HT1080 (cell line): ENCODE measurements around the gene KNSTRN. TPM values are rescaled to one million over a fixed set of nuclear protein-coding genes. Genes with fewer than 3 reads are reported as not detected.

ENCODE experiments used
- DNase-seq: peaks from one replicate; pipeline ENCODE4 v3.0.0-alpha.2; 2015; ENCODE audit warnings: low read depth
- total RNA-seq: library from RNA; depleted of rRNA; stranded (reverse); fragments of >200 nt; shearing (Covaris generic); gene quantifications from 2 replicates; pipeline ENCODE4 v1.2.3, GENCODE V29; 2014

Gene KNSTRN
- total RNA-seq, 1 experiment from 2014 or later: 132 TPM

GRCh38 chr15:40392986-40393948 lies 10.7 kb downstream of the KNSTRN start:
- DNase-seq: no peak

DNA sequence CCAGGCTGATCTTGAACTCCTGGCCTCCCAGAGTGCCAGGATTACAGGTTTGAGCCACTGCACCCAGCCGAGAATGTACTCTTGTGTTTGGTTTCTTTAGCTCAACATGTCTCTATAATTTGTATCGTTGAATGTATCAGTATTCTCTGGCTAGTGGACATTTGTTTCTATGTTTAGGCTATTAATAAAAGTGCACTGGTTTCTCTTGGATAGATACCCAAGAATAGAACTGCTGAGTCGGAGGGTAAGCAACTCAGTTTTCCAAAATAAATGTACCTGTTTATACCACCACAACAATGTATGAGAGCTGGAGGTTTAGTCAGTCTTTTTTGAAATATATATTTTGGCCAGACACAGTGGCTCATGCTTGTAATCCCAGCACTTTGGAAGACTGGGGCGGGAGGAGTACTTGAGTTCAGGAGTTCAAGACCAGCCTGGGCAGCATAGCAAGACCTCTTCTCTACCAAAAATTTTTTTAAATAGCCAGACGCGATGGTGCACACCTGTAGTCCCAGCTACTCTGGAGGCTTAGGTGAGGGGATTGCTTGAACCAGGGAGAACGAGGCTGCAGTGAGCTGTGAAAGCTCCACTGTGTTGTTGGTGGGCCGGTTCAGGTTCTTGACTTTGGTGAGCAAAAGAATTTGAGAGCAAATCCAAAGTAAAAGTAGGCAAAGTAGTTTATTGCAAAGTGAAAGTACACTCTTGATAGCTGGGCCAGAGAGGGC lies 15.3 kb downstream of the KNSTRN start:
- DNase-seq: no peak

GRCh38 chr15:40398413-40398873 lies 15.9 kb downstream of the KNSTRN start:
- DNase-seq: peak; percentile 33

- no peak for DNase-seq
Measured at GRCh38 chr15:40399370-40399769, 16.8 kb downstream of the KNSTRN start.

DNA sequence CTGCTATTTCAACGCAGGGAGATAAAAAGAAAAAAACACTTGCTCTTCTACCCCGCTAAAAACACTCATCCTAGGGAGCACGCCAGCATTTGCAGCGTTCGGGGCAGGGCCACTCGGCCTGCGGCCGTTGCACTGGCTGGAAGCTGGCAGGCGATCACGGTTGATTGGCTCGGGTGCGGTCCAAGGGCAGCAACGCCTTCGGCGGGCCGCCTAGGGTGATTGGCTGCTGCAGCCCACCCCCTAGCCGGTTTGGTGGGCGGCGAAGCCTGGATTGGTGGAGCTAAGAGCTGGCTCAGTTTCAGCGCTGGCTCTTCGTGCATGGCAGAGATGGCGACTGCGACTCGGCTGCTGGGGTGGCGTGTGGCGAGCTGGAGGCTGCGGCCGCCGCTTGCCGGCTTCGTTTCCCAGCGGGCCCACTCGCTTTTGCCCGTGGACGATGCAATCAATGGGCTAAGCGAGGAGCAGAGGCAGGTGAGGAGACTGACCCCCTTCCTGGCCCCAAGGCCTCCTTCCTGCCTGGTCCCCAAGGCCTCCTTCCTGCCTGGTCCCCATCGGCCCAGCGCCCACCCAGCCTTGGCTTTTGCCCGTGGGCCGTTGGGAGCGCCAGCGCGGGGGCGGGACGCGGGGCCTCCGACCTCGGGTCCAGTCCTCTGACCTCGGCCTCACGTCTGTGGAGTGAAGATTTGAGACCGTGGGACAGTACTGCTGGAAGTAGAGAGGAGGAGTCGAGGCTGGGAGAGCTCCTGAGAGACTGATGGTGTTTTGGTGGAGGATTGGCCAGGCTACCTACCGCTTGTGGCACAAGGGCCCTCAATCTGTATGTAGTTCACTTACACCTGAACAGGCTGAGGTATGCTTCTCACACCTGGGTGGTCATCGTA lies 23.2 kb downstream of the KNSTRN start, which contains the start of gene IVD:
Gene IVD (plus strand): TSS at position 295 of the 881 bp plus-strand sequence. CDS start 33 bp downstream, at position 328.
- DNase-seq: peak; percentile 97

DNA sequence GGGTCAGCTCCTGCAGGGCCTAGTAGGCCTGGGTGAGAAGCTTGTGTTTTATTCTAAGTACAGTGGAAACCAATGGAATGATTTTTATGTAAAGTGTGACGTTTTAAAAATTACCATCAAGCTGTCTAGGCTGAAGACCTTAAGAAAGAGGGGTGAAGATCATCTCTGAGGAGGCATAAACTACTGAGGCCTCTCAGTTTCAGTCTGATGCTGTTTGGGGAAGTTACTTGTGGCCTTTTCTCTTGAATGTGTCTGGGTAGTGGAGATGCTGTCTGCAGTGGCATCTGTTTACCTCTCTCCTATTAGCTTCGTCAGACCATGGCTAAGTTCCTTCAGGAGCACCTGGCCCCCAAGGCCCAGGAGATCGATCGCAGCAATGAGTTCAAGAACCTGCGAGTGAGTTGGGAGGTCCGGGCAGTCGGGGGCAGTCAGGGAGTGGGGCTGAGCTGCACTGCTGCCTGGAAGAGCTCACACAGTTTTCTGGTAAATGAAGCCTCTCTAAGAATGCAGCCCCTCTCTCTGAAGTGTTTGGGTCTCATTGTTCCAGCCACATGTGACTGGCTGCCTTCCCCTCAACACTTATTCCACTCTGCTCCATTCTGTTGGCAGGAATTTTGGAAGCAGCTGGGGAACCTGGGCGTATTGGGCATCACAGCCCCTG lies 24.9 kb downstream of the KNSTRN start:
- no peak for DNase-seq

- DNase-seq: no peak
Measured at GRCh38 chr15:40409366-40409765, 26.8 kb downstream of the KNSTRN start.

DNA sequence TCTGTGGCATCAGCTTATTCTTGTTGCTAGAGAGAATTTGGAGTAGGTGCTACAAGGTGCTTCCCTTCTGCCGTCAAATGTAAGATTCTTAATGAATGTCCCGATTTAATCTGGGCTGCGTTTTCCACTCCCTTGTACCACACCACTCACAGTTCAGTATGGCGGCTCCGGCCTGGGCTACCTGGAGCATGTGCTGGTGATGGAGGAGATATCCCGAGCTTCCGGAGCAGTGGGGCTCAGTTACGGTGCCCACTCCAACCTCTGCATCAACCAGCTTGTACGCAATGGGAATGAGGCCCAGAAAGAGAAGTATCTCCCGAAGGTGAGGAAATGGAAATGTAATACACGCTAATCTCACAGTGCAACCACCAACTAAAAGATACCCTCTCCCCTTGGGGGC lies 28.0 kb downstream of the KNSTRN start:
- DNase-seq: no peak

- DNase-seq: no peak
Measured at GRCh38 chr15:40412095-40412759, 29.7 kb downstream of the KNSTRN start.

DNA sequence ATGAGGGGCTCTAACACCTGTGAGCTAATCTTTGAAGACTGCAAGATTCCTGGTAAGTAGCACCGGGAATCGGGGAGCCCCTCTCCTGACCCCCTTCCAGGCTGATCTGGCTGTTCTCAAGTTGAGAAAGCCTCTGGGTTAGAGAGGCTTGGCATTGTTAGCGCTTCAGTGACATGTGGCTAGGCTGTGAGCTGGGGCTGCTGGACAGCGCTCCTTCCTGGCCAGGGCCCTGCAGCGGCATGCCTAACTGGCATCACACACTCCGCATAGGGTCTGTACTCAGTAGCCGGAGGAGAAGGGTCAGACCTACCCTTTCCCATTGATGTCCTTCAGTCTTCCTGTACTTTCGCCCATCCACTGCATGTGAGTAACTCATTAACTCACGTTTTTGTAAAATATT lies 30.5 kb downstream of the KNSTRN start:
- DNase-seq: no peak

DNA sequence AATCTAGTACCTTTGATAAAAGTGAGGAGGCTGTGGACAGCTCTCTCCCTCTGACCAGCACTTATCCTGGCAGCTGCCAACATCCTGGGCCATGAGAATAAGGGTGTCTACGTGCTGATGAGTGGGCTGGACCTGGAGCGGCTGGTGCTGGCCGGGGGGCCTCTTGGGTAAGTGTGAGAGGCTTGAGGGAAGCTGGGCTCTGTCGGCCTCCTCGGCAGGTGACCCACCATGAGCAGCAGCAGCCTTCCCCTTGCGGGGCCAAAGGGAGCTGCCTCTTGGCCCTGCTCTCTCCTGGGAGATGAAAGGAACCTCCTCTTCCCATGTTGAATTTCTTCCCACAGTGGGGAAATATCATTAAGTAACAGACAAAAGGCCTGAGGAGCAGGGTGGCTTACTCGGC lies 32.3 kb downstream of the KNSTRN start:
- DNase-seq: no peak

GRCh38 chr15:40415226-40415625 lies 32.7 kb downstream of the KNSTRN start:
- no peak for DNase-seq

- no peak for DNase-seq
Measured at GRCh38 chr15:40416056-40416455, 33.5 kb downstream of the KNSTRN start.

DNA sequence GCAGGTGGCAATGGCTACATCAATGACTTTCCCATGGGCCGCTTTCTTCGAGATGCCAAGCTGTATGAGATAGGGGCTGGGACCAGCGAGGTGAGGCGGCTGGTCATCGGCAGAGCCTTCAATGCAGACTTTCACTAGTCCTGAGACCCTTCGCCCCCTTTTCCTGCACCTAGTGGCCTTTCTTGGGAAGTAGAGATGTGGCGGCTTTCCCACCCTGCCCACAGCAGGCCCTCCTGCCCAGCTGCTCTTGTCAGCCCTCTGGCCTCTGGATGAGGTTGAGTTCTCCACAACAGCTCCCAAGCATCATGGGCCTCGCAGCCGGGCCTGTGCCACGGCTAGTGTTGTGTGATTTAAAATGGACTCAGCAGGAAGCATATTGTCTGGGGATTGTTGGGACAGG lies 35.6 kb downstream of the KNSTRN start:
- DNase-seq: no peak

GRCh38 chr15:40420071-40420713 lies 37.7 kb downstream of the KNSTRN start:
- no peak for DNase-seq

GRCh38 chr15:40420793-40421192 lies 38.3 kb downstream of the KNSTRN start:
- DNase-seq: no peak

DNA sequence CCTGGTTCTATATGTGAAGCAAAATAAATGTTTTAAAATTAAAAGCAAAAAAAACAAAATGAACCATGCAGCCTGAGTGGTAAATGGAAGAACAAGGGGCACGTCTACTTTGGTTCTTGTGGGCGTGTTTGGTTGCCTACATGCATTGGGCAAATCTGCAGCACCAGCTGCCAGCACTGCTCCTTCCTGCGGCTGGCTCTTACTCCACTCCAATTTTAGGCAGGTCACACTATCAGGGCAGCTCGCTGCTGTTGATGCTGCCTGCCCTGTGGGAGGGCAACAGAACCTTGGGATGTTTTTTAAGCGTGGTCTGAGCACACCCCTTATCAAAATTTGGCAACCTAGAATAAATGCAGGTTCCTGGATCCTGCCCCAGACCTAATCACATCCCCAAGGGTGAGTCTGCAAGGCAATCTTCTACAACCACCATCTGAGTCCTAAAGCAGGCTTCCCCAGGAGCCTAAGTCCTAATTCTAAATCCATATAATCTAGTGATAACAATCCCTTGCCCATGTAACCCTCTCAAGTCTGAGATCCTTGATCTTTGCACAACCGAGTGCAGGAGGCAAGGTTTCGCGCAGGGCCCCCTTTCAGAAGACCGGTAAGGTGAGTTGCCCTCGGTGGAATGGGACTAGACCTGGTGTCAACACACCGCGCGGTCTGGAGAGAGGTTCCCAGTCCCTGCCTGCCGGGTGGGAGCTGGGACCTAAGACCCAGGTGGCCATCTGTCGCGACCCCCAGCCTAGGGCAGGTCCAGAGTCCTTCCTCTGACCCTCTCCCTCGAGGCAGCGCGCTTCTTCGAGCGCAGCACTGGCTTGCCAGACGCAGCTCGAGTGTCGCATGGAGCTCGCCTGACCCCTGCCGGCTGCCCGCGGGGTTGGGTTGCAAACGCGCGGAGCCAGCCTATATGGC lies 39.0 kb downstream of the KNSTRN start:
- DNase-seq: peak; percentile 48

- DNase-seq: no peak
Measured at GRCh38 chr15:40424483-40425115, 42.1 kb downstream of the KNSTRN start.
